ENCODE data around the gene TNFRSF1A. TPM values are rescaled to one million over a fixed set of nuclear protein-coding genes. Genes with fewer than 3 reads are reported as not detected.

TNFRSF1A gene
- total RNA-seq, 1 donor from 2014 or later, result 69.2 TPM

Small RNA genes lying within 50 kb of the gene (small RNA-seq; reads per million reads assigned to genes)
- gene RN7SL391P (ENCODE audit: low replicate concordance), result not detected

Other genes with a start within 250 kb of the TNFRSF1A start
- 51.8 TPM for gene VWF, start 217.4 kb downstream of the TNFRSF1A start, total RNA-seq
- gene CD9, start 141.7 kb downstream of the TNFRSF1A start, total RNA-seq, result 297 TPM
- 5.4 TPM for gene PLEKHG6, start 31.4 kb downstream of the TNFRSF1A start, total RNA-seq
- gene SCNN1A, start 33.5 kb upstream of the TNFRSF1A start, total RNA-seq, result 10.2 TPM
- 28.2 TPM for gene LTBR, start 42.1 kb upstream of the TNFRSF1A start, total RNA-seq
- gene CD27, start 102.9 kb upstream of the TNFRSF1A start, total RNA-seq, result 0.20 TPM
- gene TAPBPL, start 110.0 kb upstream of the TNFRSF1A start, total RNA-seq, result 8.3 TPM
- 7.0 TPM for gene VAMP1, start 128.6 kb upstream of the TNFRSF1A start, total RNA-seq
- 59.9 TPM for gene MRPL51, start 151.2 kb upstream of the TNFRSF1A start, total RNA-seq
- 29.6 TPM for gene NCAPD2, start 152.0 kb upstream of the TNFRSF1A start, total RNA-seq
- gene GAPDH, start 192.4 kb upstream of the TNFRSF1A start, total RNA-seq, result 1,424 TPM
- gene IFFO1, start 214.0 kb upstream of the TNFRSF1A start, total RNA-seq, result 8.5 TPM
- gene NOP2, start 226.2 kb upstream of the TNFRSF1A start, total RNA-seq, result 11.5 TPM

Measured in skin of body (tissue), 2 donors.